Aorta (tissue), 5 donors: ENCODE results near the gene RNF150. TPM values are rescaled to one million over a fixed set of nuclear protein-coding genes. Genes with fewer than 3 reads are reported as not detected.

ENCODE experiments used
- ATAC-seq: fragments of 200-7000 bp; cut with Tn5 transposase; one replicate; pipeline ENCODE4 v1.9.1; 2022; ENCODE audit warnings: moderate library complexity; ENCODE audit not compliant: low FRiP score
- DNase-seq, 2 donors: peaks; one replicate each; pipeline ENCODE4 v3.0.0-alpha.2; 2020
- H3K27ac ChIP-seq, 2 donors: one replicate each; pipeline ENCODE4 v1.5.1; 2013; ENCODE audit warnings: low read length in 2 of 2, mild to moderate bottlenecking in 2 of 2, moderate library complexity in 2 of 2, control low read depth in 1 of 2, inconsistent platforms in 1 of 2, low read depth in 1 of 2
- H3K27me3 ChIP-seq, 2 donors: one replicate each; pipeline ENCODE4 v1.6.1; 2013; ENCODE audit warnings: control low read depth in 1 of 2, low read length in 1 of 2, mild to moderate bottlenecking in 1 of 2, moderate library complexity in 1 of 2; ENCODE audit not compliant: insufficient read depth in 2 of 2, control insufficient read depth in 1 of 2
- H3K36me3 ChIP-seq, 2 donors: one replicate each; pipeline ENCODE4 v1.6.1; 2013; ENCODE audit warnings: control low read depth in 1 of 2, low read length in 1 of 2, mild to moderate bottlenecking in 1 of 2; ENCODE audit not compliant: insufficient read depth in 2 of 2, control insufficient read depth in 1 of 2
- H3K4me1 ChIP-seq, 2 donors: one replicate each; pipeline ENCODE4 v1.6.1; 2013; ENCODE audit warnings: low read length in 2 of 2, control low read depth in 1 of 2, mild to moderate bottlenecking in 1 of 2, moderate library complexity in 1 of 2; ENCODE audit not compliant: insufficient read depth in 2 of 2, control insufficient read depth in 1 of 2
- H3K4me3 ChIP-seq, 2 donors: one replicate each; pipeline ENCODE4 v1.5.1; 2013; ENCODE audit warnings: low read length in 2 of 2, control low read depth in 1 of 2, mild to moderate bottlenecking in 1 of 2
- H3K9me3 ChIP-seq: one replicate; pipeline ENCODE4 v1.6.1; 2013; ENCODE audit warnings: mild to moderate bottlenecking, low read length; ENCODE audit not compliant: control insufficient read depth
- WGBS, 2 donors: extraction: QIAGEN DNeasy Blood & Tissue Kit; methylation state at CpG; one replicate each; pipeline ENCODE4 v1.1.7; 2013; 5-methylcytosine and 5-hydroxymethylcytosine counted together
- intact Hi-C, 2 donors: fragments of 100-400 bp; cut with DNase I; formaldehyde crosslinking; loops; one replicate each; pipeline versions ENCODE4 v1.14.2 to v1.15.0; 2022
- polyA plus RNA-seq, 2 donors: library from polyadenylated mRNA; stranded (reverse); fragments of 200-250 nt; gene quantifications; one replicate each; pipeline ENCODE4 v1.2.3, GENCODE V29; 2013
- total RNA-seq, 2 donors: library from RNA; stranded (reverse); fragmentation: NEBNext Ultra II Directional; extraction: Animal tissue kit (Norgen Biotek cat#: 25700); gene quantifications; one replicate each; pipeline ENCODE4 v1.2.1, GENCODE V29; 2021
- donor health status: healthy with polysubstance abuse.
- donor health status: Bipolar disorder and iron deficiency.
- donor health status: DM: no; HTN: no; CAD: no.
- donor health status: DM: no; HTN: no; CAD: no.
- donor health status: DM: yes; HTN: yes; CAD: no.

The RNF150 gene
- total and polyA plus RNA-seq, 4 donors, result 2.0 to 22.8 (median 10.6) TPM

DNA sequence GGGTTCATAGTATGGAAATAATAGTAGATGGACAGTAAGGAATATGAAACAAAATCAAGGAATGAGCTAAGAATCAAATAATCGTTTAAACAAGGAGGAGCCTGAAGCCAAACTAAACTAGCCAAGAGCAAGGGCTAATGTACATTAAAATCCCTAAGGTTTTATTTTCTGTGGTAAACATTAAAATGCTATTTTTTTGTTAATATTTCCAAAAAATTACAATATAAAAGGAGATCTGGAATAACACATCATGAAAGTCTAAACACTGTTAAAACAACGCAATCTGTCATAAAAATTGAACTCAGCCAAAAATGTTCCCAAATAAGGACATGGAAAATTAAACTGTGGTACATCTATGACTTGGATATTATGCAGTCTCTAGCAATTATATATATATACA, 188.2 kb downstream of the RNF150 start:
- H3K36me3 ChIP-seq, result no peaks in the 10 kb centered on the region
- H3K4me1 ChIP-seq, result no peaks in the 10 kb centered on the region
- ATAC-seq, result no peak
- H3K27ac ChIP-seq, result no peak overlapping the region
- no peaks in the 10 kb centered on the region for H3K27me3 ChIP-seq
- 55 to 56% methylated on average over 2 of the region's 2 CpGs for WGBS, 2 donors
- intact Hi-C loops, result no loop called here
- H3K9me3 ChIP-seq, result no peaks in the 10 kb centered on the region
- DNase-seq, result no peak
- no peak overlapping the region for H3K4me3 ChIP-seq

DNA sequence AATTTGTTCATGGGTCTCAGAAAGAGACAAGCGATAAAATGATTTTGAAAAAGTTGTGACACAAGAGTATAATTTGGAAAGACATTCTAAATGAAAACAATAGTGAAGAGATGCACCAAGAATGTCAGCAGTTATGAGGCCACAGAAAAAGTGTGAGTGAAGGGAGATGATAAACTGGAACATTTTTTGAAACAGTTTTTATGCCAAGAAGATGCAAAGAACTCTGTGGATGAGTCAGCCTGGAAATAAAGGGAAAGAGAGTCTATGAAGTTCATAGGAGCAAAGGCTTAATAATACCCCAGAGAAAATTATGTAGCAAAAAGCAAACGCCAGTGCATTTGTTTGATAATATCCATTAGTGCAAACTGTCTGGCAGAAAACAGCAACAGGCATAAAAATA, 188.7 kb downstream of the RNF150 start:
- intact Hi-C loops, result loop anchor here in 1 of 2 donors (5.0 kb wide), 1 partner anchor 48 kb away; no protein-coding TSS in a partner anchor

DNA sequence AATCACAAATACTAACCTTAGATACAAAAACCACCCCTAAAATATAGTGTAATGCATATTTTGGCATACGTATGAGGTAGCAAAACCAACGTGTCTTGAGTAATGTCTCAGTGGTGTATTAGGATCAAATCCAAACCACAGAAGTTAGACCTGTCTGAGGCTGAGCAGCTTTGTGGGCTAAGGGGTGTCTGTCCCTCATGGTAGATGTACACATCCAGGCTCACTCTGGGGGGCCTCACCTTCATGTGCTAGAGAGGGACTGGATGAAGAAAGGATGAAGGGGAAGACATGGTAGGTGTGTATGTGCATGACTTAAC, 189.1 kb downstream of the RNF150 start:
- Histone ChIP-seq H3K4me3 (no peak overlapping the region), H3K4me1 (no peaks in the 10 kb centered on the region), H3K27me3 (no peaks in the 10 kb centered on the region), H3K9me3 (no peaks in the 10 kb centered on the region), H3K36me3 (no peaks in the 10 kb centered on the region), H3K27ac (no peak overlapping the region)
- intact Hi-C loops, result loop anchor here in 1 of 2 donors (5.0 kb wide), 1 partner anchor 48 kb away; no protein-coding TSS in a partner anchor
- ATAC-seq, result no peak
- 34 to 39% methylated on average over 2 of the region's 2 CpGs for WGBS, 2 donors
- no peak for DNase-seq

More for the DNA sequence above, 188.7 kb downstream of the RNF150 start:
- no peak for DNase-seq
- no peak for ATAC-seq
- no peak overlapping the region for H3K27ac ChIP-seq
- no peaks in the 10 kb centered on the region for H3K27me3 ChIP-seq
- 58 to 67% methylated on average over 2 of the region's 2 CpGs for WGBS, 2 donors
- no peaks in the 10 kb centered on the region for H3K36me3 ChIP-seq
- H3K4me1 ChIP-seq, result no peaks in the 10 kb centered on the region
- no peaks in the 10 kb centered on the region for H3K9me3 ChIP-seq
- H3K4me3 ChIP-seq, result no peak overlapping the region

DNA sequence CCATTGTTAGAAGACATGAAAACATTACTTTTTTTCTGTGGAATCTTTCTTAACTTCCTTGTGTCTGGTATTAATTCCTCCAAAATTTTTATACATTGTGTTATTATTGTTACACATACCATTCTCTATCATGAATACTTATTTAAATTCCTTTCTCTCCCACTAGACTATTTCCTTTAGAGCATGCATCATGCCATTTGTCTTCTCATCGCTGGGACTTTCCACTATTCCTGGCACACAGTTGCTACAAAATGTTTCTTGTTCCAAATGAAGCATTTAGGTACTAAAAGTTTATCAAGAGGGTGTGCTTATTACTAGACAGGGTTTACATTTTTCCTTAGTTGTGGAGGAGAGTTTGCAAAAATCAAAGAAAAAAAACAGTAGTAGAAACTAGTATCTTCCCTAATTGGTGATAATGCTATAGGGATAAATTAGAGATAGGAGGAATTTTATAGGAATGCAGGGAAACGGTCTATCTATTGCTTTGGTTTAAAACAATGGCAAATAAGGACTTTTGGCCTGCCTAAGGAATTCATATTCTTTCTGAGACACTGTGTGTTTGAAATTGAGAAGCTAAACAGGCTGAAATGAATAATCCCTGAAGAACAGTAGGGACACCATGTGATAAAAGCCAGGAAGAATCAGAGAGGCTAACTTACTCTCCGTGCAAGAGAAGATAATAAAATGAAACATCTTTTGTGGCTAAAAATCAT, 189.6 kb downstream of the RNF150 start:
- H3K4me3 ChIP-seq, result no peak overlapping the region
- intact Hi-C loops, result loop anchor here in 1 of 2 donors (5.0 kb wide), 1 partner anchor 49 kb away; no protein-coding TSS in a partner anchor
- no peak for ATAC-seq
- WGBS, 2 donors, result 9 to 20% methylated on average over 3 of the region's 3 CpGs
- no peaks in the 10 kb centered on the region for H3K27me3 ChIP-seq
- H3K27ac ChIP-seq, result no peak overlapping the region
- no peaks in the 10 kb centered on the region for H3K9me3 ChIP-seq
- H3K36me3 ChIP-seq, result no peaks in the 10 kb centered on the region
- no peaks in the 10 kb centered on the region for H3K4me1 ChIP-seq
- no peak for DNase-seq

DNA sequence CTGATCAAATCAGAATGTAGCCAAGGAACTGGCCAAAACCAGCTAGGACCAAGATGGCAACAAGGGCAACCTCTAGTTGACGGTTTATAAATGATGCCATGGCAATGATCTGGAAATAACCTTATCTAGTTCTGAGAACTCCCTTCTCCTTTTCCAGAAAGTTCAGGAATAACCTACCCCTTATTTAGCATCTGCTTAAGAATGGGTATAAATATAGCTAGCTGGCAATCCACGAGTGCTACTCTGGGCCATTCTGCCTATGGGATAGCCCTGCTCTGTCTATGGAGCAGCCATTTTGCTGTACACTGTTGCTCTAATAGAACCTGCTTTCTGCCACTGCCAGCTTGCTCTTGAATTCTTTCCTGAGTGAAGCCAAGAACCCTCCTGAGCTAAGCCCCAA, 192.7 kb downstream of the RNF150 start:
- H3K4me1 ChIP-seq, result peaks cover 0 to 3% of the 10 kb centered on the region in 2 donors
- H3K27me3 ChIP-seq, result no peaks in the 10 kb centered on the region
- WGBS, 2 donors, result 3 to 6% methylated on average over 2 of the region's 2 CpGs
- H3K4me3 ChIP-seq, result no peak overlapping the region
- no peak overlapping the region for H3K27ac ChIP-seq
- intact Hi-C loops, result loop anchor here in 1 of 2 donors (5.0 kb wide), 1 partner anchor 52 kb away; no protein-coding TSS in a partner anchor
- ATAC-seq (peak; percentile 58), DNase-seq (no peak)
- H3K36me3 ChIP-seq, result no peaks in the 10 kb centered on the region
- H3K9me3 ChIP-seq, result no peaks in the 10 kb centered on the region

DNA sequence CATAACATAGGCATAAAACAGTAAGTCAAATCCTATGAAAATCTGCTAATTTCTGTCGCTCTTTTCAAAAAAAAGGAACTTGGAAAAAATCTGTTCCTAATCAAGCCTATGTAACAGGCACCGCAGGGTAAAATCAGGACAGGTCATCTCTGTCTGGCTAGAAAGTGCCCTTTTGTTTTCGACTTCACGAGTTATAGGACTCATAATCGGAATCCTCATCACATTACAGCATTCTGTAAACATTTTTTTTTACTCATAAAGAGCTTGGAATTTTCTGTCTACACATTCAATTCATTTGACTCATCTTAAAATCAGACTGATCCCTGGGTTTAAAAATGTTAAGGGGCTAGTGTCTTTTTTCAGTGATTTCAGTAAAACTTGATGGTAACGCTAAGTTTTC, 195.4 kb downstream of the RNF150 start:
- WGBS, 2 donors, result 53 to 55% methylated on average over 6 of the region's 6 CpGs
- ATAC-seq (no peak), DNase-seq (no peak)
- Histone ChIP-seq H3K9me3 (no peaks in the 10 kb centered on the region), H3K4me3 (no peak overlapping the region), H3K27ac (no peak overlapping the region), H3K27me3 (no peaks in the 10 kb centered on the region), H3K4me1 (peaks cover 0 to 13% of the 10 kb centered on the region in 2 donors), H3K36me3 (no peaks in the 10 kb centered on the region)
- intact Hi-C loops, result loop anchor here in 1 of 2 donors (5.0 kb wide), 1 partner anchor 194 kb away; the partner anchor contains the start of gene RNF150

DNA sequence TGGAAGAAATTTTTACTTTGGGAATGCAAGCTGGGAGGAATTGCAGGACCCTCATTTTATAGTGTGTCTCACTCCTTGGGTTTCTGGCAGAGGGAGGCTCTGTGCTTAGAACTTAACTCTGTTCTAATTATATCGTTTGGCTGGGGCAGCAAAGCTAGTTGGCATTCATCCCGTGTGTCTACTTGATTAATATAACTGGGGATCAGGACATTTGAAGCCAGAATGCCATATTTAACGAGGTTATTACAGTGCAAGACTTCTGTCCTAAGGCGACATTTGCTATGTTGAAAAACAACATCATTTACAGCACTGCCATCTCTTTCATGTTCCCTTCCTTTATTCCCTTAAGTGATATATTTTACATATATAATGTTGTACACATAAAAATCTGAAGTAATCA, 198.0 kb downstream of the RNF150 start:
- no peaks in the 10 kb centered on the region for H3K36me3 ChIP-seq
- intact Hi-C loops, result loop anchor here in 1 of 2 donors (5.0 kb wide), 1 partner anchor 197 kb away; the partner anchor contains the start of gene RNF150
- no peak overlapping the region for H3K27ac ChIP-seq
- H3K9me3 ChIP-seq, result no peaks in the 10 kb centered on the region
- no peak overlapping the region for H3K4me3 ChIP-seq
- ATAC-seq (peak; percentile 54), DNase-seq (no peak)
- peaks cover 0 to 13% of the 10 kb centered on the region in 2 donors for H3K4me1 ChIP-seq
- 2 to 3% methylated on average over 4 of the region's 4 CpGs for WGBS, 2 donors
- H3K27me3 ChIP-seq, result no peaks in the 10 kb centered on the region

DNA sequence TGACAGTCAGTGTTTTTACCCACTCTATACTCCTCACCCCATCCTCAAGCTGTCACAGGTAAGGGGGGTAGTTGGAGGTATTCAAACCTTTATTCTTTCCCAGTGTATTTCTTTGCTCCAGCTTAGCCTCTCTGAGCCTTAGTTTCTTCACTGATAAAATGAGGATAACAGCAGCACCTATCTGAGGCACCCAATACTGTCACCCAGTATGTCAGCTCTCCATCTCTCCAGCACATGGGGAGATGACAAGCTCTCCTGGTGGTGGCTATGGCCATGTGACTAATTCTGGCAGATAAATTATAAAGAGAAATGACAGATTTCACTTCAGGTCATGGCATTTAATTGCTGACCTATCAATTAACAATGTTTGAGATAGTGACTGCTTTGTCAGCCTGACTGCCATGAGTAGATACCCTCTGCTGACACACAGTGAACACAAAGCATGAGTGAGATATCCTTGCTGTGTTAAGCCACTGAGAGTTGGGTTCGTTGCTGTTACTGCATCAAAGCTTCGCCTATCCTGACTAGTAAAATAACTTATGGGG, 200.7 kb downstream of the RNF150 start:
- Histone ChIP-seq H3K9me3 (no peaks in the 10 kb centered on the region), H3K27me3 (no peaks in the 10 kb centered on the region), H3K27ac (no peak overlapping the region), H3K36me3 (no peaks in the 10 kb centered on the region), H3K4me1 (peaks cover 0 to 13% of the 10 kb centered on the region in 2 donors), H3K4me3 (no peak overlapping the region)
- DNase-seq, result no peak
- WGBS, 2 donors, result 93 to 96% methylated on average over 2 of the region's 2 CpGs
- ATAC-seq, result no peak
- intact Hi-C loops, result loop anchor here in 1 of 2 donors (5.0 kb wide), 1 partner anchor 200 kb away; the partner anchor contains the start of gene RNF150

DNA sequence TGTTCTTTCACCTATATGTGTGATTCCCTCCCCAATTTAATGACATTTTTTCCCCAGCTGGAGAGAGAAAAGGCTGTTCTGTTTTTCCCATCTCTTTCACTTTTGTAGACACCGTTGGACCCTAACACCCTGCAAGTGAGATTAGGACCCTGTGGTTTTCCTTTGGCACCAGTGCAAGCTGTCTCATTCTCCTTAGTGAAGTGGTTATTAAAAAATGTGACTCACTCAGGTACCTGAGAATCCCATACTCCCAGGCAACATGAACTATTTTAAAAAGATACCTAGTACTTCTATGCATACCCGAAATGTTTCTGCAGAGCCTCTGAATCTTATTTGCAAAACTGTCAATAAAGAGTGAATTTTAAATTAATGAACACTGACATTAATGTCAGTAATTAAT, 201.4 kb downstream of the RNF150 start:
- intact Hi-C loops, result loop anchor here in 1 of 2 donors (5.0 kb wide), 1 partner anchor 200 kb away; the partner anchor contains the start of gene RNF150
- Histone ChIP-seq H3K9me3 (no peaks in the 10 kb centered on the region), H3K27ac (no peak overlapping the region), H3K4me1 (peaks cover 0 to 13% of the 10 kb centered on the region in 2 donors), H3K4me3 (no peak overlapping the region), H3K36me3 (no peaks in the 10 kb centered on the region), H3K27me3 (no peaks in the 10 kb centered on the region)
- DNase-seq, result no peak
- WGBS, 2 donors, result 84 to 85% methylated on average over 2 of the region's 2 CpGs
- no peak for ATAC-seq
